HPDE6-E6E7 (cell line): ENCODE measurements around the gene GTF3C1.

ENCODE experiments used
- DNase-seq: peaks from one replicate; pipeline ENCODE4 v3.0.0; 2011; ENCODE audit warnings: missing footprints; ENCODE audit errors: extremely low spot score

The GTF3C1 gene

GRCh38 chr16:27520982-27521673, 28.6 kb downstream of the GTF3C1 start:
- no peak for DNase-seq

GRCh38 chr16:27518226-27518625, 31.5 kb downstream of the GTF3C1 start:
- DNase-seq, result no peak

GRCh38 chr16:27517664-27518063, 32.0 kb downstream of the GTF3C1 start:
- no peak for DNase-seq

DNA sequence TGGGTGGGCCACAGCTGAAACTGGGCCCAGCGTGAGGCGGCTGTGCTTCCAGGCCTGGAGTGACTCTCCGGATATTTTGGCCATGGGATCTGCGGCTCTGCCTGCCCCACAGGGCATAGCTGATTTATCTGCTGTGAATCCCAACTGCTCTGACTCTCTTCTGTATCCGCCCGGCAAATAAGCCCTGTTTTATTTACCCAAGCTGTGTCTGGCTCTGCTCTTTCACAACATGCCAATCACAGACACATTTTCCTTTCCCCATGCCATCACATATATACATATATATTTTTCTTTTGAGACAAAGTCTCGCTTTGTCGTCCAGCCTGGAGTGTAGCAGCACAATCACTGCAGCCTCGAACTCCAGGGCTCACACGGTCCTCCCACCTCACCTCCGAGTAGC, 33.3 kb downstream of the GTF3C1 start:
- DNase-seq, result no peak

GRCh38 chr16:27515874-27516353, 33.8 kb downstream of the GTF3C1 start:
- peak; percentile 23 for DNase-seq

- no peak for DNase-seq
Observed at GRCh38 chr16:27514806-27515205, 34.9 kb downstream of the GTF3C1 start.

- DNase-seq, result no peak
Observed at GRCh38 chr16:27511657-27512448, 37.9 kb downstream of the GTF3C1 start.

GRCh38 chr16:27508476-27508875, 41.2 kb downstream of the GTF3C1 start:
- DNase-seq, result no peak

- no peak for DNase-seq
Observed at GRCh38 chr16:27506771-27507170, 42.9 kb downstream of the GTF3C1 start.

- no peak for DNase-seq
Observed at GRCh38 chr16:27505297-27506236, 44.1 kb downstream of the GTF3C1 start.

DNA sequence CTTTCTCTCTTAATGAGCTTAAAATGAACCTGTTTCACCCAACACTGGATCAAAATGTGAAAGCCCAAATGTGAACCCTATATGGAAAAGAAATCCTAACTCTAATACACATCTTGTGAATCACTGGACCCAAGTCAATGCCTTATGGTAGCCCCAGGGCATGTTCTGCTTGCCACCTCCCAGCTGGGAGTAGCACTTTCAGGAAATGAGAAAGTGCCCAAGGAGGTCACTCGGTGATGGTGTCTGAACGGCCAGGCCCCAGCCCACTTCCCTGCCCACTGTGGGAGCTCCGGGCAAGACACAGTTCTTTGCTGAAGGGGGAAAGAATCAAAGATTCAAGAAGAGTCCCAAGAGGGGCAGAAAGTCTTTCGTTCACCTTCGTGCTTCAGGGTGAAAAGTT, 46.1 kb downstream of the GTF3C1 start:
- no peak for DNase-seq

DNA sequence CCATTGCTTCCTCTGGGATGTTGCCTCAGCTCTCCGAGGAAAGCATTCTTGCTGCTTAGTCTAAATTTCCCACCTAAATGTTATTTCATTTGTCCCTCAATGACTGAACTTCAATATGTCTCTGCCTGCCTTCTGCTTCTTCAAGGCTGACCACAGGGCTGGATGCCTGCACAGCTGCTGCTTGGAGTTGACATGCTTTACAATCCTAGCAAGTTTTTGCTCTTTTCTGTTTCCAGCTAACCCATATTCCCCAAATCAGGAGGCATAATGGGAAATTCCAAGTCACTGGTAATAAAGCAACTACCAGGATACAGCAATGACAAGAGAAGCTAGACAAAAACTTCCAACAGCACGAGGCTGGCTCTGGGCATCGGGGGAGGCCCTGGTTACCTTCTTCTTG, 48.9 kb downstream of the GTF3C1 start:
- DNase-seq, result no peak

DNA sequence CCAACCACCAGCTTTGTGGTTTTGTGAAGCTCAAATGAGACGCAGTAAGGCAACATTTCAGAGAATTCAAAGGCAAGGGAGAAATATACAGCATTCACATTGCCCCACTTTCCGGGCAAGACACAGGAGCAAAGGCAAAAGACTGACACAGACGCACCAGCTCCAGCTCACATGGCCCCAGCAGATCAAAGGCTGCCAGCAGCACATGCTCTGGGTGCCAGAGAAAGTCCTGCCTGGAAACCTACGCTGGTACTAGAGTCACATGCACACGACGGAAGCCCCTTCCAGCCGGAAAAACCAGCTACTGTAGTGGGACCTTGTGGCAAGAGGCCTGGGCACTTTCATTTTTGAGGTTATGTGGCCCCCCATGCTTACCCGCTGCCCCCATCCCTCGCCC, 50.1 kb downstream of the GTF3C1 start:
- DNase-seq, result no peak

- no peak for DNase-seq
Observed at GRCh38 chr16:27498916-27499658, 50.6 kb downstream of the GTF3C1 start.

DNA sequence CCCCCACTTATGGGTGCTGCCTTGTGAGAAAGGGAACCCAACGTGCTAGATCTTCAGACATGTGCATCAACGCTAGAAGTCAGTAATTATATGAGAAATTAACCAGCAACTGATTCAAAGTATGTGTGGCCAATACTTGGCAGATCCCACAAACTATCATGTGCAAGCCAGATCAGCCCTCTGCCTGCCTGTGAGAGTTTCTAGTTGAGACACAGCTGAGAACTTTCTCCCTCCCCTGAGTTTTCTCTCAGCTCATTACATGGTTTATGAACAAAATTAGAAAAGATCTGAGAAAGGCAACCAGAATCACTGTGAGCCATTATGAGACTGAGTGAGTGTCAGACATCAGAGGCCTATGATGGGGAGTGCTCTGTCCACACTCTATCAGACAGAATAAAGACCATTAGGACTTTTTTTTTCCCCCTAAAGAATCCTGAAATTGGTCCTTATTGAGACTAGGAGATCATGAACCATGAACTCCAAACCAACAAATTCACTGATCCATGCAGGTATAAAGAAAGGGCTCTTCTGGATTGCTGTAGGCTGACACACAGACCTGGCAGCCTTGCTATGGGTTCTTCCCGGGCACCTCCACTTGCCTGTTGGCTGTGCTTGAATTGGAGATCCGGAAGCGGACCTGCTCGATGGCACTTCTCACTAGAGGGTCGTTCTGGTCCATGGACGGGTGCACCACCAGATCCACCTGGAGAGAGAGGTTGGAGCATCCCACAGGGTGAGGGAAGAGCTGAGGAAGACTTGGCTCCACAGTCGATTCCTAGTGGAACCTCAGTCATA, 51.5 kb downstream of the GTF3C1 start:
- no peak for DNase-seq

- no peak for DNase-seq
Observed at GRCh38 chr16:27495191-27495590, 54.5 kb downstream of the GTF3C1 start.

- DNase-seq, result no peak
Observed at GRCh38 chr16:27492588-27492979, 57.1 kb downstream of the GTF3C1 start.

DNA sequence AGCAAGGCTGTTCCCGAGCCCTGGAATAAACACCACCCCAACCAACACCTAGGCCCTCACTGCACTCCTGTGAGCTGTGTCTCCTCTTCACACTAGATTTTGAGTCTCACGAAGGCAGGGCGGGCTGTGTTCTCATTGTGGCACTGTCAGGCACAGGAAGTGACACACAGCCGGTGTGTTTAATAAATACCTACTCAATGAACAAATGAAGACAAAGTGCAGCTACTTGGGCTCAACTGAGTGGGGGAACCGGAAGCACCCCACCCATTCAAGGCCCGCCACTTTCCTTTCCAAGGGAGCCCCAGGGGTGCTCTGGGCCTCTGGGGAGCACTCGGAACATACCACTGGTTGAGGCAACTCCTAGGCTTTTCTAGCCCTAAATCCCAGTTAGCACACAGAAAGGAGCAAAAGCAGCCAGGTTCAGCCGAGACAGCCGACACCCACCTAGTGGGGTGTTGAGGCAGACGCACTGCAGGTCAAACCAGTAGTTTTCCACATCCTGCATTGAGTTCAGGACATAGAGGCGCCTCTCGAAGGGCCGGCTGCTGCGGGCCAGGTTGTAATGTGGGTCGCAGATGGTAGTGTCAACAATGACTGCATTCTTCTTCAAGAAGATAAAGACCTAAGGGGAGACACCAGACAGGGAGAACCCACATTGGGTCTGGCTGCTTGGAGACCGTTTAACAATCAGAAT, 57.7 kb downstream of the GTF3C1 start:
- DNase-seq, result no peak

GRCh38 chr16:27489906-27490305, 59.8 kb downstream of the GTF3C1 start:
- no peak for DNase-seq

DNA sequence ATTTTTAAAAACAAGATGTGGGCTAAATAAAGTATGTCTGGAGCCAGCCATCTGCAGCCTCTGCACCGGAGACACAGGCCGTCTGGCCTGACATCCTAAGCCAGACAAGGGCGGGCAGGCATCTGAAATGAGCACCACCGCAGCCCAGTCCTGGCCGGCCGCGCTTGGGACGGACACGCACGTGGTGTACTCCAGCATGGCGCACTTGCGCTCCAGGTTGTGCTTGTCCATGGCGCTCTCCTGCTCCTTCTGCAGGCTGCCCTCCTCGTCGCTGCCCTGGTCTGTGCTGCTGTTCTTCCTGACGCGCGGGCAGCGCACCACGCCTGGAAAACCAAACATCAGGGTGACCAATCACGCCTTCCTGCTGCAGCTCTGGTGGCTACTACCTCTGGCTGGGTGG, 60.3 kb downstream of the GTF3C1 start:
- no peak for DNase-seq
